Measurements from ENCODE around the gene NAALADL2.
A peak's percentile ranks its signal among the peaks of the same experiment; 100 is the strongest.

Gene NAALADL2

DNA sequence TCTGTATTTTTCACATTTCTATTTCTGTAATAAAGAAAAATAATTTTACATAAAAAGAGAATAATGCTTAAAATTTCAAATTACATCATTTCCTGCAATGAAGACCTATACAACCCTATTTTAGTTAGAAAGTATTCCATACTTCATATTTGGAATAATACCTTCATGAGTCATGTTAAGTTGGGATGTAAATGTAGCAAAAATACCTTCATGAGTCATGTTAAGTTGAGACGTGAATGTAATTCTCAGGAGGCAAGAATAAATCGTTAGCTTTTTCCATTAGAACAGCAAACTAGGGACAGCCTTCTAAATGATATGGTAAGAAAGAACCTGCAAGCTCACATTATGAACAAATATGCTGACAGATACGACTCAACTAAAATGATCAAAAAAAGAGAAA lies 91.9 kb downstream of the NAALADL2 start:
- intact Hi-C loops (cut with DNase I; ENCODE audit: low total_unique reads), result no loop called here
- peaks cover 0 to 50% (median 9%) of the 10 kb centered on the region in 4 donors for H3K4me1 ChIP-seq
- no peak overlapping the region for H3K27ac ChIP-seq
- TF ChIP-seq, protein P1, sequence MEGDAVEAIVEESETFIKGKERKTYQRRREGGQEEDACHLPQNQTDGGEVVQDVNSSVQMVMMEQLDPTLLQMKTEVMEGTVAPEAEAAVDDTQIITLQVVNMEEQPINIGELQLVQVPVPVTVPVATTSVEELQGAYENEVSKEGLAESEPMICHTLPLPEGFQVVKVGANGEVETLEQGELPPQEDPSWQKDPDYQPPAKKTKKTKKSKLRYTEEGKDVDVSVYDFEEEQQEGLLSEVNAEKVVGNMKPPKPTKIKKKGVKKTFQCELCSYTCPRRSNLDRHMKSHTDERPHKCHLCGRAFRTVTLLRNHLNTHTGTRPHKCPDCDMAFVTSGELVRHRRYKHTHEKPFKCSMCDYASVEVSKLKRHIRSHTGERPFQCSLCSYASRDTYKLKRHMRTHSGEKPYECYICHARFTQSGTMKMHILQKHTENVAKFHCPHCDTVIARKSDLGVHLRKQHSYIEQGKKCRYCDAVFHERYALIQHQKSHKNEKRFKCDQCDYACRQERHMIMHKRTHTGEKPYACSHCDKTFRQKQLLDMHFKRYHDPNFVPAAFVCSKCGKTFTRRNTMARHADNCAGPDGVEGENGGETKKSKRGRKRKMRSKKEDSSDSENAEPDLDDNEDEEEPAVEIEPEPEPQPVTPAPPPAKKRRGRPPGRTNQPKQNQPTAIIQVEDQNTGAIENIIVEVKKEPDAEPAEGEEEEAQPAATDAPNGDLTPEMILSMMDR (IDR thresholded peaks at IDR 0.05), result no peak
- H3K4me3 ChIP-seq, result no peak overlapping the region
- no peak for DNase-seq
- no peaks in the 10 kb centered on the region for H3K9me3 ChIP-seq
- no peaks in the 10 kb centered on the region for H3K36me3 ChIP-seq
- H3K27me3 ChIP-seq, result no peaks in the 10 kb centered on the region

DNA sequence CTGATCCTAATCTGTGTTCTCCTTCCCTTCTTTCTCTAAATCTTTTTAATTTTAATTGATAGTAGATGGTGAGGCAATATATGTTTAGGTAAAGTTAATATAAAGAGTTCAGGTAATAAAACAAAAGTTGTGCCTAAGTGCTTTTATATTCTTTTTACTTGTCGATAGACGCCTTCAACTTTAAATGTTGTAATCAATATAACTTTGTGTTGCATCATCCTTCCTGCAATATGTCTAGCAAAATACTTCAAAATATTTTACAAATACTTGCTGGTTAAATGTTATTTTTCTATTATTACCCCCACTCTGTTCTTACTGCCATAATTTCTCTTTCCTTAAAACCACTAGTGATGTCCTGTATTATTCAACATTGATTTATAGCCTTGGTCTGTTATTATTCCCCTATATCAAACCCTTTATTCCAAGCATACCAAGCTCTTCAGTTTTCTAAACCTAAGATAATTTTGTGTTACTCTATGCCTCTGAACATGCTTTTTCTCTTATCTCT lies 92.4 kb downstream of the NAALADL2 start:
- no peaks in the 10 kb centered on the region for H3K9me3 ChIP-seq
- H3K27ac ChIP-seq, result no peak overlapping the region
- no peak overlapping the region for H3K4me3 ChIP-seq
- TF ChIP-seq, protein P1 (IDR thresholded peaks at IDR 0.05), result no peak
- H3K36me3 ChIP-seq, result no peaks in the 10 kb centered on the region
- intact Hi-C loops (cut with DNase I; ENCODE audit: low total_unique reads), result no loop called here
- no peaks in the 10 kb centered on the region for H3K27me3 ChIP-seq
- no peak for DNase-seq
- peaks cover 0 to 46% (median 9%) of the 10 kb centered on the region in 4 donors for H3K4me1 ChIP-seq

DNA sequence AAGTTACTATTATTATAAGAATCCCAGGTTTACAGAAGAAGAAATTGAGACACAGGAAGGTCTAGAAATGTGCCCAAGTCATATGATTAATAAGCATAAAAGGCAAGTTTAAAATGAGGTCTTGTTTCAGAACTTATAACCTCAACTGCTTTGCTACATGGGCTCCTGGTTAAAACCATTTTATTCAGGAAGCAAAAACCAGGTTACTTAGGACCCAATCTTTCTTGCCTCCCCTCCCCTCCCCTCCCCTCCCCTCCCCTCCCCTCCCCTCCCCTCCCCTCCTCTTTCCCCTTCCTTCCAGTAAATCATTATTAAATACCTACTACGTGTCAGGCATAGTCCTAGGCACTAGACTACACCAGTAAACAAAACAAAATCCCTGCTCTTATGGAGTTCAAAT lies 93.9 kb downstream of the NAALADL2 start:
- Histone ChIP-seq H3K36me3 (no peaks in the 10 kb centered on the region), H3K4me1 (peaks cover 0 to 52% (median 17%) of the 10 kb centered on the region in 4 donors), H3K27ac (no peak overlapping the region), H3K4me3 (no peak overlapping the region), H3K27me3 (no peaks in the 10 kb centered on the region), H3K9me3 (no peaks in the 10 kb centered on the region)
- TF ChIP-seq, protein P1 (IDR thresholded peaks at IDR 0.05), result no peak
- intact Hi-C loops (cut with DNase I; ENCODE audit: low total_unique reads), result no loop called here
- DNase-seq, result no peak

DNA sequence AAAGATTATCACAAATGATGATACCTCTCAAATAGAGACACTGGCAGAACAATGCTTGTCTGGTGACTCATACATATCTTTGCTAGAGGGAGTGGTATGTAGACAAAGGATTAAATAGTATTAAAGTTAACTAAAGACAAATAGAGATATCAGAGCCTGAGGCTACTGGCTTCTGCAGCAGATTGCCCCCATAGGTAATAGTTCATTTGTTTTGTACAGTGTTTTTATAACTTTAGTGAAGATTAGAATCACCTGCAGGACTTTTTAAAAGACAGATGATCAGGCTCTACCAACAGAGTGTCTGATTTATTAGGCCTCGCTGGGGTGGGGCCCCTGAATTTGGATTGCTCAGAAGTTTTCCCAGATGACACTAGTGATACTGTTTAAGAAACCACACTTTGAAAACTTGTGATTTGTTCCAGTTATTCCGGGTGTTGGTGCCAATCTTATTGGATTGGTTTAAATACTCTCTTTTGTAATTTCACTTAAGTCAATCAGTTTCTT lies 96.4 kb downstream of the NAALADL2 start:
- no peak overlapping the region for H3K27ac ChIP-seq
- H3K9me3 ChIP-seq, result no peaks in the 10 kb centered on the region
- H3K27me3 ChIP-seq, result no peaks in the 10 kb centered on the region
- H3K4me3 ChIP-seq, result no peak overlapping the region
- intact Hi-C loops (cut with DNase I; ENCODE audit: low total_unique reads), result no loop called here
- no peaks in the 10 kb centered on the region for H3K36me3 ChIP-seq
- no peak for DNase-seq
- peaks cover 0 to 47% (median 14%) of the 10 kb centered on the region in 4 donors for H3K4me1 ChIP-seq
- TF ChIP-seq, protein P1 (IDR thresholded peaks at IDR 0.05), result no peak

DNA sequence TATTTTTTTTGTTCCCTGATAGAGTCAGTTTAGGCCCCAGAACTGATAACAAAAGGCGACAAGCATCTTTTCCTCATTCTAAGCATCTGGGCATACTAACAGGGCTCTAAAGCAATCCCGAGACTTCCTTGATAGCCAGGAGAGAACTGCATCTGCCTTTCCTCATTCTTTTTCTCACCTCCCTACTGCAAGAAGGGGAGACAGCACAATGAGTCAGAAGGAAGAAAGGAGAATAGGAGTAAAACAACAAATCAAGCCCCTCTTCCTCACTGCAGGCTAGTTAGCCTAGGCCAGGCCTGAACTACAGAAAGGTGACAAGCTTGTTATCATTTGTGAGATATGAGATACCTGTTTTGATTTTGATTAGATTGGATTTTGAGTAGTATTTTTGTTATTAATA lies 97.9 kb downstream of the NAALADL2 start:
- Histone ChIP-seq H3K9me3 (no peaks in the 10 kb centered on the region), H3K27me3 (no peaks in the 10 kb centered on the region), H3K27ac (peak overlapping the region in 1 of 2 donors; percentile 48), H3K36me3 (no peaks in the 10 kb centered on the region), H3K4me3 (no peak overlapping the region), H3K4me1 (peaks cover 0 to 33% (median 12%) of the 10 kb centered on the region in 4 donors)
- TF ChIP-seq, protein P1 (IDR thresholded peaks at IDR 0.05), result no peak
- DNase-seq, result no peak
- intact Hi-C loops (cut with DNase I; ENCODE audit: low total_unique reads), result no loop called here

Measured in tibial artery (tissue), 4 donors.